Fibroblast of lung (primary cell): Measurements from ENCODE around the gene UGT8.

Experiments used
- CTCF ChIP-seq, 2 donors: IDR thresholded peaks in 1 of 2; conservative IDR thresholded peaks in 1 of 2; 1 replicate in 1 of 2; 2 replicates in 1 of 2; pipeline ENCODE4 v1.5.1; 2011 to 2012; ENCODE audit warnings: low read length in 2 of 2, control low read depth in 1 of 2, inconsistent platforms in 1 of 2, low read depth in 1 of 2, mild to moderate bottlenecking in 1 of 2
- EZH2 ChIP-seq: IDR thresholded peaks from 2 replicates; pipeline ENCODE4 v1.5.1; 2012; ENCODE audit warnings: low read length, control low read depth, mild to moderate bottlenecking; ENCODE audit errors: missing control alignments

- TF ChIP-seq CTCF (conservative IDR thresholded peaks at IDR 0.05 in 1 of 2, IDR thresholded peaks at IDR 0.05 in 1 of 2; ENCODE audit: low read depth in 1 of 2, low read length in 2 of 2) = no peak
- no peak for TF ChIP-seq EZH2
Measured at GRCh38 chr4:114717432-114717831, 118.8 kb downstream of the UGT8 start.
